HG02763 (cell line): ENCODE data around the gene AAMDC.
"Not testable (repeated sequence)": the region's sequence is repeated elsewhere in the genome, so short reads cannot be mapped to it uniquely, and the experiment has no call there.

Source experiments
- ATAC-seq: cut with Tn5 transposase; IDR thresholded peaks from one replicate; pipeline ENCODE4 v1.9.1; 2021; ENCODE audit warnings: mild to moderate bottlenecking, moderate library complexity; ENCODE audit not compliant: unreplicated experiment

The AAMDC gene

GRCh38 chr11:77883775-77884174 lies 62.8 kb downstream of the AAMDC start:
- no peak for ATAC-seq

GRCh38 chr11:77884186-77884828 lies 63.4 kb downstream of the AAMDC start:
- ATAC-seq: no peak

GRCh38 chr11:77884829-77885190 lies 63.9 kb downstream of the AAMDC start:
- ATAC-seq: no peak

GRCh38 chr11:77886401-77886800 lies 65.5 kb downstream of the AAMDC start:
- ATAC-seq: no peak

GRCh38 chr11:77889045-77889444 lies 68.1 kb downstream of the AAMDC start:
- not testable (repeated sequence) for ATAC-seq

- ATAC-seq: not testable (repeated sequence)
Measured at GRCh38 chr11:77890100-77890614, 69.2 kb downstream of the AAMDC start.

GRCh38 chr11:77890619-77891056 lies 69.7 kb downstream of the AAMDC start:
- not testable (repeated sequence) for ATAC-seq

- ATAC-seq: not testable (repeated sequence)
Measured at GRCh38 chr11:77891256-77891655, 70.3 kb downstream of the AAMDC start.

GRCh38 chr11:77891703-77892102 lies 70.8 kb downstream of the AAMDC start:
- not testable (repeated sequence) for ATAC-seq

- ATAC-seq: not testable (repeated sequence)
Measured at GRCh38 chr11:77894949-77895348, 74.0 kb downstream of the AAMDC start.

GRCh38 chr11:77908835-77909234 lies 87.9 kb downstream of the AAMDC start:
- no peak for ATAC-seq

- ATAC-seq: no peak
Measured at GRCh38 chr11:77909277-77909676, 88.3 kb downstream of the AAMDC start.

GRCh38 chr11:77910828-77911227 lies 89.9 kb downstream of the AAMDC start:
- not testable (repeated sequence) for ATAC-seq

GRCh38 chr11:77913608-77914306 lies 92.8 kb downstream of the AAMDC start:
- not testable (repeated sequence) for ATAC-seq

- not testable (repeated sequence) for ATAC-seq
Measured at GRCh38 chr11:77914307-77914791, 93.4 kb downstream of the AAMDC start.

- ATAC-seq: not testable (repeated sequence)
Measured at GRCh38 chr11:77917713-77918112, 96.8 kb downstream of the AAMDC start.
